ENCODE measurements around the gene SAMHD1. TPM values are rescaled to one million over a fixed set of nuclear protein-coding genes. Genes with fewer than 3 reads are reported as not detected.
A peak's percentile ranks its signal among the peaks of the same experiment; 100 is the strongest.

Gene SAMHD1
- total and polyA plus RNA-seq, 11 donors: 13.9 to 164 (median 39.6) TPM

- TF ChIP-seq POLR2A (IDR thresholded peaks at IDR 0.05): no peak
- TF ChIP-seq CTCF (IDR thresholded peaks at IDR 0.05): no peak
- peaks cover 0 to 10% (median 0%) of the 10 kb centered on the region in 12 donors for H3K4me1 ChIP-seq
- no peaks in the 10 kb centered on the region for H3K27me3 ChIP-seq
- H3K36me3 ChIP-seq: peaks cover 2 to 100% (median 84%) of the 10 kb centered on the region in 9 donors
- no peak for DNase-seq
- WGBS, 4 donors: 82 to 91% (median 86%) methylated on average over 2 of the region's 2 CpGs
- no peak overlapping the region for H3K4me3 ChIP-seq
- no peak for ATAC-seq
- H3K27ac ChIP-seq: no peak overlapping the region
- H3K9me3 ChIP-seq: no peaks in the 10 kb centered on the region
- intact Hi-C loops (cut with DNase I): no loop called here
Measured at GRCh38 chr20:36925234-36925633, 26.3 kb downstream of the SAMHD1 start.

DNA sequence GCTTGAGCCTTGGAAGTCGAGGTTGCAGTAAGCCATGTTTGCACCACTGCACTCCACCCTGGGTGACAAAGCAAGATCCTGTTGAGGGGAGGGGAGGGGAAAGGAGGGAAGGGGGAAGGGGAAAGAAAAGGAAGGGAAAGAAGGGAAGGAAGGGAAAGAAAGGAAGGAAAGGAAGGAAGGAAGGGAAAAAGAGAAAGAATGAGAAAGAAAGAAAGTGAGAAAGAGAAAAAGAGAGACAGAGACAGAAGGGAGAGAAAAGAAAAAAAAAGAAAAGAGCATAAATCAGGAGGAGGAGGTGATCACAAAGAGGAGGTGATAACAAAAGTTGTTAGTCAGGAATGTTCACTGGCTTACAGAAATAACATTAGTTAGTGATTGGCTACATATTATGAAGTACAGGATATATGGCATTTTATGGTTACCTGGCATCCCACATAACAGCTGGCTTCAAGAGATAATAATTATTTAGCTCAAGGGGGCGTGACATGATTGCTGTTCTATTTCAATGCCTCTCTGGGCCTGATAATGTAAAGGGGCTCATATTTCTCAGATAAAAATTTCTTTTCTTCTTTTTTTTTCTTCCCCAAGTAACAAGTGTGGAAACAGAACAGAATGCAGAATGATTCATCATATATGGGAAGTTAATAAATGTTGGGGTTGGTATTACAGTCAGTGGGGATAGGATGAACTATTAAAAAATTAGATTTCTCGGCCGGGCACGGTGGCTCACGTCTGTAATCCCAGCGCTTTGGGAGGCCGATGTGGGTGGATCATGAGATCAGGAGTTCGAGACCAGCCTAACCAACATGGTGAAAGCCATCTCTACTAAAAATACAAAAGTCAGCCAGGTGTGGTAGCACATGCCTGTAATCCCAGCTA, 27.1 kb downstream of the SAMHD1 start:
- no peak for DNase-seq
- ATAC-seq: no peak
- Histone ChIP-seq H3K4me3 (no peak overlapping the region), H3K27ac (no peak overlapping the region), H3K36me3 (peaks cover 2 to 99% (median 77%) of the 10 kb centered on the region in 9 donors), H3K4me1 (peaks cover 0 to 3% (median 0%) of the 10 kb centered on the region in 12 donors), H3K9me3 (no peaks in the 10 kb centered on the region), H3K27me3 (no peaks in the 10 kb centered on the region)
- 87 to 89% (median 89%) methylated on average over 9 of the region's 9 CpGs for WGBS, 4 donors
- TF ChIP-seq CTCF (IDR thresholded peaks at IDR 0.05): no peak
- no peak for TF ChIP-seq POLR2A (IDR thresholded peaks at IDR 0.05)
- intact Hi-C loops (cut with DNase I): no loop called here

DNA sequence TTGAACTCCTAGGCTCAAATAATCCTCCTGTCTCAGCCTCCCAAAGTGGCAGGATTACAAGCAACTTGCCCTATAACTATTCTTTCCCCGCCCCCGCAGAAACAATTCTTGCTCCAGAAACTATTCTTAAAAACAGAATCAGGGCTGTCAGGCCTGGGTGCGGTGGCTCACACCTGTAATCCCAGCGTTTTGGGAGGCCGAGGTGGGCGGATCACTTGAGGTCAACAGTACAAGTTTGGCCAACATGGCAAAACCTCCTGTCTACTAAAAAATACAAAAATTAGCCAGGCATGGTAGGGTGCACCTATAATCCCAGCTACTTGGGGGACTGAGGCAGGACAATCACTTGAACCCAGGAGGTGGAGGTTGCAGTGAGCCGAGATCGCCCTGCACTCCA, 31.2 kb downstream of the SAMHD1 start:
- Histone ChIP-seq H3K36me3 (peaks cover 0 to 99% (median 76%) of the 10 kb centered on the region in 9 donors), H3K27ac (peak overlapping the region in 1 of 12 donors; percentile 2), H3K4me1 (no peaks in the 10 kb centered on the region), H3K4me3 (no peak overlapping the region), H3K9me3 (no peaks in the 10 kb centered on the region), H3K27me3 (no peaks in the 10 kb centered on the region)
- ATAC-seq (no peak), DNase-seq (no peak)
- intact Hi-C loops (cut with DNase I): no loop called here
- no peak for TF ChIP-seq CTCF (IDR thresholded peaks at IDR 0.05)
- TF ChIP-seq POLR2A (IDR thresholded peaks at IDR 0.05): no peak
- 83 to 97% (median 87%) methylated on average over 7 to 8 of the region's 8 CpGs for WGBS, 4 donors

GRCh38 chr20:36919715-36920333, 31.7 kb downstream of the SAMHD1 start:
- H3K4me1 ChIP-seq: no peaks in the 10 kb centered on the region
- no peak overlapping the region for H3K4me3 ChIP-seq
- H3K27ac ChIP-seq: peak overlapping the region in 1 of 12 donors; percentile 2
- H3K27me3 ChIP-seq: no peaks in the 10 kb centered on the region
- 10 to 18% (median 13%) methylated on average over 2 of the region's 2 CpGs for WGBS, 4 donors
- intact Hi-C loops (cut with DNase I): no loop called here
- DNase-seq (no peak), ATAC-seq (peak in 1 of 4 donors; percentile 39)
- H3K36me3 ChIP-seq: peaks cover 0 to 99% (median 76%) of the 10 kb centered on the region in 9 donors
- peak; percentile 80 to 96 (median 88) for TF ChIP-seq CTCF (IDR thresholded peaks at IDR 0.05)
- no peak for TF ChIP-seq POLR2A (IDR thresholded peaks at IDR 0.05)
- no peaks in the 10 kb centered on the region for H3K9me3 ChIP-seq
